HG03135 (cell line): ENCODE measurements around the gene TCP11.

Experiments
- ATAC-seq: cut with Tn5 transposase; IDR thresholded peaks from one replicate; pipeline ENCODE4 v1.9.1; 2021; ENCODE audit warnings: mild to moderate bottlenecking, moderate library complexity; ENCODE audit not compliant: unreplicated experiment

The TCP11 gene

DNA sequence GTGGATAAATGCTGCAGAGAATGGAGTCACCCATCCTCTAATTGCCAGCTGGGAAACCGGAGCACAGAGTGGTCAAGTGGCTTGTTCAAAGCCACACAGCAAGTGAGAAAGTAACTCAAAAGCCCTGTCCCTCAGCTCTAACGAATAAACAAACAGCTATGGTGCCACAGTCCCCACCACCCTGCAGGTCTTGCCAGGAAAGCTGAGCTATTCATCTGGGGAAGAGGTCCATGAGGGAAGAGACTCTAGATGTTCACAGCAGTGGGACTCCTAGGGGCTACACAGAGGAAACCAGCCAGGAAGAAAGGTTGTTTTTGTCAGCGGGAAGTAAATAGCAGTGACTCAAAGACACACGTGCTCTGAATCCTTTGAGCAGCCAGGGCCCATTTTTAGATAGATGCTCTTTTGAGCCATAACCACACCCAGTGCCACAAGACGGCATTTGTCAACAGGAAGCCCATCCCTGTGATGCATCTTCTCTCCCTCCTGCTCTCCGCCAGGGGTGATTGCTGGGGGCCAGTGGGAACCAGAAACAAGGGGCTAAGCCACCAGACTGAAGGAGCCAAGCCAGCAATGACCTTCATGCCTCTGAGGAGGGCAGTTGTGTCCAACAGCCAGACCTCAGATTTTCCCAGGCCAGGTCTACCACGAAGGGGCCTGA is 32.4 kb upstream of the TCP11 start:
- no peak for ATAC-seq

- no peak for ATAC-seq
Observed at GRCh38 chr6:35173044-35173426, 31.9 kb upstream of the TCP11 start.

DNA sequence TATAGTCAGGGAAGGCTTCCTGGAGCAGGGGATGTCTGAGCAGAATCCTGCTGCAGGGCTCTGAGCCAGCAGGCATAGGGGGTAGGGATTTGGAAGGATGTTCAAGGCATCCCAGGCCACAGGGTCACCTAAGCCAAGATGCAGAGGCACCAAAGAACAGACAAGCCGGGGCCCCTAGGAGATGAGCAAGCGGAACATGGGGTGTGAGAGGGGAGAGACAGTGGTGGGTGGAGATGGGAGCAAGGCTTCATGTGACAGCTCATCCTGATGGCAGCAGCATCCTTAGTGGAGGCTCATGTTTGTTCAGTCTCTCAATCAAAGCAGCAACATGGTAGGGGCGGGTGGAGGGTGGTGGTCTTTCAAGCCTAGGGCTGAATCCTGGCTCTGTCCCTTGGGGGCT is 29.8 kb upstream of the TCP11 start:
- no peak for ATAC-seq

DNA sequence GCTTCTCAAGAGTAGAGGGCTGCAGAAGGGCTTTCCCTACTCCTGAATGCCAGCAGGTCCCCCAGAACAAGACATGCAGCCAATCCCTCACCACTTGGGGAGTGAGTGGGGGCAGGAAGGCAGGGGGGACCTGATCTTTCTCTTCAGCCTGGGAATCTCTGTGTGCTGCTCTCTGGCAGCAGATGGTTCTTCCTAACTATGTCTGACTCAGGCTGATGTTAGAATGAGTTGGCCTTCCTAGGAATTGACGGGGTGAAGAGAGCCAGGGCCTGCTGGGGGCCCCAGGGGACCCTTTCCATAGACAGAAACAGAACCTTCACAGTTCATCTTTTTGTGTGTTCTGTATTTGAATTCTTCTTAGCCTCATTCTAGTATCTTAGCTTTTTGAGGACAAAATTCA is 29.0 kb upstream of the TCP11 start:
- ATAC-seq: no peak

DNA sequence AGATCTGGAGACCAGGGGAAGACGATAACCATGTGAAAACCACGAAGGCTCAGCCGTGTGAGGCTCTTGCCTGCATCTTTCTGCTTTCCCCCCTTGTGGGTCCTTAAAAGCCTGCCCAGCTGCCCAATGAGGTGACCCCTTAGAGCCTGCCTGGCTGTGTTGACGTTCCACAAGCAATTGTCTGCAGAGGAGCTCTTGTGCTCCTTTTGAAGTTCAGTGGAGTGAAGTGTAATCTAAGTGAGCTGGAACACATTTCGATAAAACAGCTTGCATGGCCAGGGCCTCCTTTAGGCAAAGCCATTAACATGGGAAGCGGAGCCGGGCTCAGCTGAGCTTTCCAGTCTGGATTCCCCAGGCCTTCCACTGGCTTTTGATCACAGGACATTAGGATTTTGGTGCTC is 27.3 kb upstream of the TCP11 start:
- no peak for ATAC-seq

DNA sequence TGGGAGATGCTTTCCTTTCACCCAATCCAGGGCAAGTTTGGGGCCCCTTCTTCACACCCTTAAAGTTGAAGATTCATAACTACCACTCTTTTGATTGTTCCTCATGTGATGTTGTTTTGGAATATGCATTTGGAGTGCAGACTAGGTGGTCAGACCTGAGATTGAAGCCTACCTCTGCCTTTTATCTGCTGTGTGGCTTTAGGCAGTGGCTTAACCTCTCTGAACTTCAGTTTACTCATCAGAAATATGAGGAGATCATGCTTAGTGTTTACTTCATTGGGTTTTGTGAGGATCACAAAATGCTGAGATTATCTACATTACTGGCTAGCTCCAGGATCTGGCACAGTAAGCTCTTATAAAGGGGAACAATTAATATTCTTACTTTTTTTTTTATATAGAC is 26.4 kb upstream of the TCP11 start:
- ATAC-seq: no peak

DNA sequence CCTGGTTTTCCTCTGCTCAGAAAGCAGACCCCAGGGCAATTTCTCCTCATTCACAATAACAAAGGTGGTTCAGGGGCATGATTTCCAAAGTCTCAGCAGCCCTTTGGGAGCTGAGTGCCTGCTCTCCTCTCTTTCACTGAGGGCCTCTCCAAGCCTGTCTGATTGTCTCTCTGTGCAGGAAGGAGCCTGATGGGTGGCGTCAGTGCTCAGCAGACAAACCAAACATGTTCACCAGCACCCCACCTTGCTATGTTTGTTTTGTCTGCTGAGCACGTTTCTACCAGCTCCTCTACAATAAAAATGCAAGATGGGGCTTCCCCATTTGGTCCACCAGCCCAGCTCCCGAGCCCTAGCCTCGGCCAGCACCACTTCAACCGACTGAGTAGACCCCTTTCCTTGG is 25.4 kb upstream of the TCP11 start:
- no peak for ATAC-seq

DNA sequence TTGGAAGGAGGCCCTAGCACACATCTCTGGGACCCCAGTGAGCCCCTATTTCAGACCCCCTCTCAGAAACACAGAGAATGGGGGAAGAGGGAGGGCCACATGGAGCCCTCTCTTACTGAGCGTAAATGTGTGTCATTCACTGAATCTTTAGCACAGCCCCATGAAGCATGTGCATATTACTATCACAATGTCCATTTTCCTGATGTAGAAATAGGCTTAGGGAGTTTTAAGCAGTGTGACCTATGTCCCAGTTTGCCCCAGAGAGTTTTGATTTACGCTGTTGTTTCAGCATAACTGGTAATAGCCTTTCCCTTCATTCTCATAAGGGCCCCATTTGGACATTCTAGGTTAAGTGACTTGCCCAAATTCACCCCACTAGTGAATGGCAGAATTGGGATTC is 25.0 kb upstream of the TCP11 start:
- ATAC-seq: no peak

DNA sequence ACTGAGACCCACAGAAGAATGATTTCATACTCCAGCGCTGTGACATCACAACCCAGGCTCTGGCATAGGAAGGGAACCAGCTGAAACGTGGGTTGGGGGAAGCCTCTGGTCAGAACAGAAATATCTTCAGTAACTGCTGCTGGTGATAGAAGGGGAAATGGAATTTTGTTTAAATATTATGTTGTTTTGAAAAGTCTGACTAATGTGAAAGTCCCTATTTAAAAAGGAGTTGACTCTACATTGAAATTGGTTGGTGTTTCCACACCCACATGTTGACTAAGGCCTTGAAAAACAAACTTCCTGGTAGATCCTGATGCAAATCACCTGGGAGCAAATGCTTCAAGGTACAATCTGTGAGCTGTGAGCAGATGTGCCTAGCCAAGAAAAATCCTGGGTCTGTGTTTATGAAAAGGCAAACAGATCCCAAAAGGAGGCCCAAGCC is 24.5 kb upstream of the TCP11 start:
- ATAC-seq: no peak

DNA sequence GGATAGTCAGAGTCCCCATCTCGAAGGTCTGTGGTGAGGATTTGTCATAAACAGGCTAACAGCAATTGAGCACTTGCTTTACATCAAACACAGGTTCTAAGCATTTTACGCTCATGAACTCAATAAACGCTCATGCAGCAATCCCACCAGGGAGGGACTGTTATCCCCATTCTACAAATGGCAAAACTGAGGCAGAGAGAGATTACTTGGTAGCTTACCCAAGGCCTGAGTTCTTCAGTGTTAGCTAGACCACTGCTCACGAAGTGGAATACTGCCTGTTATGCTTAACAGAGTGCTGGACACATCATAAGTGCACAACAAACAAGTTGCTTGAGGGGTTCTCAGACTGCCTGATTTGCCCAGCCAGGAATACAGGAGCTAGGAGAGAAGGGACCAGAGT is 23.7 kb upstream of the TCP11 start:
- no peak for ATAC-seq

DNA sequence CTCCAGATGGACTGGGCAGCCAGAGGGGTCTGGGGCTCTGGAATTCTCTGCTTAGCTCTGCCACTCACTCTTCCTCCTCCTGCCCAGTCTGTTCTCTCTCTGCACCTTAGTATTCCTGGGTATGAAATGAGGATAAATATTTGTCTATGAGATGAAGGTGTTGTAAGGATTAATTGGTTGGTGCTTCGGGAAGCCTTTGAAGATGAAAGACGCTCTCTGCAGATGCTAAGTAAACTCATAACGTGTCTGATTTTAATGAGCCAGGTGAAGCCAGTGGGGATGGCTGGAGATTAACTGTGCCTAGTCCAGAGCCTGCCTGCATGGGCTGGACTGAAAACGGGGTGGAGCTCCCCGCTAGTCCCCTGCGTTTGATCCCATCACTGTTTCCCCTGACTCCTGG is 23.1 kb upstream of the TCP11 start:
- no peak for ATAC-seq

DNA sequence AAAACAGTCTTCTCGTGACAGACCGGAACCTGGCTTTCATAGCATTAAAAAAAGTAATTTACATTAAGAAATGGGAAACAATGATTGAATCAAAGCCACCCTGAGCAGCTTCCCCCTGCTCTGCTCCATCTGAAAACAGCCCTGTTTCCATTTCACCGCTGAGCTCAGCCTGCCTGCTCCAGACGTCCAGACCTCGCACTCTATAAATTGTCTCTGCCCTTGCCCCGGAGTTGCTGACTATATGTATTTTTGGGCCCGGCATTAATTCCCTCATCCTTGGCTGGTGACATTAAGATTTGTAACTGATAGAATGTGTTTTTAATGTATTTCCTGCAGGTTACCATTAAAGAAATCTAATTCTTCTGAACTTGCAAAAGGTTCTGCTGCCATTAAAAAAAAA is 22.7 kb upstream of the TCP11 start:
- no peak for ATAC-seq

GRCh38 chr6:35161776-35162607 is 20.9 kb upstream of the TCP11 start:
- ATAC-seq: no peak

DNA sequence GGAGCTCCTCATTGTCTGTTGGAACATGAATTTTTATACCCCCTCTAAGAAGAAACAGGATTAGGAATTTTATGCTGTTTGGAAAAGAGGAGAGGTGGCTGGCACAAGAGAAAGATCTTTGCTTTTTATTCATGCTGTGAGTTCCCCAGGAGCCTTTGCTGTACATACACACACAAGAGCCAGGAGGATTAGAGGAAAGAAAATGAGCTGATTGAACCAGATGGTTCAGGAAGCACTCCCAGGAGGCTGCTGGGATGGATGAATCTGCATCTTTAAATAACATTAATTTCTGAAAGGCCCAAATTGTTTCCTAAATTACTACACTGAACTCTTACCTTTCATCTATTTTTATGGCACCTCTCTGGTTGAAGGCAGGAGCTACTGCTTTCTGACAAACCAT is 20.1 kb upstream of the TCP11 start:
- ATAC-seq: no peak

DNA sequence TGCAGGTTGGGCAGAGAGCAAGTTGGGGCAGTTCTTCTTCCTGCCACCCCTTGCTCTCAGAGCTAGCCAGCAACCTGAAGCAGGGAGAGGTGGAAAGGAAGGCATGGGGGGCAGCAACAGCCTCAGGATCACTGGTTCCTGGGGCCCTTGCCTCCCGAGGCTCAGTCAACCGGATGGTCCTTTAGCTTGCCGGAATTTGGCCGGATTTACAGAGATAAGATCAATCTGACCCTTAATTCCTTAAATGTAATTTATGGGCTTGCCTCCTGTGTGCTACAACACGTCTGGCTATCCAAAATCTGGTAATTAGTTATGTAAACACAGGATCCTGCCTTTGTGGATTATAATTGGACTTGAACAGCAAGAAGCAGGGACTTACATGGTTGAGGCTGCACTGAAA is 19.5 kb upstream of the TCP11 start:
- no peak for ATAC-seq

- no peak for ATAC-seq
Observed at GRCh38 chr6:35158520-35158919, 17.4 kb upstream of the TCP11 start.

GRCh38 chr6:35154947-35155346 is 13.8 kb upstream of the TCP11 start:
- ATAC-seq: no peak

DNA sequence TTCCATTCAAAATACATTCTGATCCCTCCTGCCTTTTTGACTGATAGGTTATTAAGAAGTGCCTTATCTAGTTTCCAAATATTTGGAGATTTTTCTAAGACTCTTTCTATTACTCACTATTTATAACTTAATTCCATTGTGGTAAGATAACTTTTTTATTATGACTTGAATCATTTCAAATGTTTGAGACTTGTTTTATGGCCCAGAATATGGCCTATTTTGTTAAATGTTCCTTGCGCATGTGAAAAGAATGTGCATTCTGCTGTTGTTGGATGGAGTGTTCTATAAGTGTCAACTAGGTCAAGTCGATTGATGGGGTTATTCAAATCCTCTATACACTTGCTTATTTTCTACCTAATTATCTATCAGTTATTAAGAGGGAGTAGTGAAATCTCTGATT is 13.1 kb upstream of the TCP11 start:
- ATAC-seq: no peak

GRCh38 chr6:35152067-35152707 is 11.0 kb upstream of the TCP11 start:
- ATAC-seq: no peak

GRCh38 chr6:35151466-35151865 is 10.3 kb upstream of the TCP11 start:
- ATAC-seq: no peak

DNA sequence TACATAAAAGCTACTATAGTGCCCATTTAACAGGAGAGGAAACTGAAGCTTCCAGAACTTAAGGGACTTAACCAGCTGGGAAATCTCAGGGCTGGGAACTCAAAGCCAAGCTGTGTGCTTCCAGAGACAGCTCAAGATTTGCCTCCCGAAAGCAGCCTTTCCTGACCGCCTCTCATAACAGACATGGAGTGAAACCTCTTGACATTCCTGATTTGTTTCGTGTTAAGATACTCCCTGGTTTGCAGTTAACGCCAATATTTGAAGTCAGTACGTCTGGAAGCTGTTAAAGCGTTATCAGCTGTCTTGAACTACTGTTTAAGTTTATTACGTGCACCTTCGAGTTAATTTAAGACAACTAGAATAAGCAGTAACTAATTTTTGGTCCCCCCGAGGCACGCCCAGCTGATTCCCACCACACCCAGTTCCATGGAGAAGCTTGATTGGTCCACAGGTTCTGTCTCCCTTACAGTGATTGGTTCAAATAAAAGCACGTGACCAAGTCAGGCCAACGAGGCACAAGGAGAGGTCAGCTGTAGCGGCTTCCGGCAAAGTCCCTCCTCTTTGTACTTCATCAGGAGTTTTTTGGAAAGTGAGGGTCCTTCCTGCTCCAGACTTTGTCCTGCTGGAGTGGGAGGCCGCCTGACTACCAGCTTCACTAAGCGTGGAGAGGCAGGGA is 8.9 kb upstream of the TCP11 start:
- no peak for ATAC-seq
